Measurements from ENCODE around the gene RBP2. TPM values are rescaled to one million over a fixed set of nuclear protein-coding genes. Genes with fewer than 3 reads are reported as not detected.

The RBP2 gene
- polyA plus RNA-seq, 3 donors = not detected

GRCh38 chr3:139434228-139434627, 42.1 kb downstream of the RBP2 start:
- Histone ChIP-seq H3K27ac (ENCODE audit: low read depth in 1 of 2, low read length in 2 of 2) (peak overlapping the region in 1 of 2 donors; percentile 34), H3K4me2 (replicated peaks; ENCODE audit: extremely low read depth, low read length, poor library complexity, severe bottlenecking) (no peak overlapping the region), H3K79me2 (ENCODE audit: insufficient read depth, low read length) (no peaks in the 10 kb centered on the region), H3K4me1 (ENCODE audit: control insufficient read depth in 1 of 2, insufficient read depth in 2 of 2, low read length in 2 of 2) (peaks cover 13 to 16% of the 10 kb centered on the region in 2 donors), H3K9ac (ENCODE audit: insufficient read depth, low read length, poor library complexity, severe bottlenecking) (no peak overlapping the region), H4K20me1 (ENCODE audit: insufficient read depth, low read length) (no peaks in the 10 kb centered on the region), H3K27me3 (ENCODE audit: control insufficient read depth in 2 of 2, insufficient read depth in 2 of 2, low read length in 2 of 2) (no peaks in the 10 kb centered on the region), H2AFZ (ENCODE audit: insufficient read depth, low read depth, low read length, poor library complexity, severe bottlenecking) (no peak overlapping the region), H3K36me3 (replicated peaks in 1 of 2; ENCODE audit: control insufficient read depth in 1 of 2, insufficient read depth in 2 of 2, low read length in 2 of 2) (no peaks in the 10 kb centered on the region), H3K9me3 (replicated peaks in 1 of 2; ENCODE audit: control insufficient read depth in 1 of 2, insufficient read depth in 1 of 2, low read length in 2 of 2) (no peaks in the 10 kb centered on the region), H3K4me3 (replicated peaks in 1 of 3; ENCODE audit: low read depth in 2 of 3, low read length in 3 of 3) (no peak overlapping the region)
- Mint-ChIP-seq H3K36me3 (peaks cover 0 to 4% of the 10 kb centered on the region in 2 donors), H3K27ac (peak overlapping the region in 4 of 7 donors; percentile 55 to 87 (median 65)), H3K9me3 (peaks cover 0 to 4% (median 0%) of the 10 kb centered on the region in 7 donors), H3K4me1 (peaks cover 17% of the 10 kb centered on the region), H3K4me3 (no peak overlapping the region), H3K27me3 (ENCODE audit: low read depth in 3 of 3) (peaks cover 0 to 1% (median 0%) of the 10 kb centered on the region in 3 donors)
- no CpG with 5 or more reads among the region's 1 CpG for WGBS (ENCODE audit: insufficient coverage)
- intact Hi-C loops (cut with micrococcal nuclease) = no loop called here
- DNase-seq = no peak
- TF ChIP-seq CTCF (IDR thresholded peaks at IDR 0.05) = no peak

GRCh38 chr3:139433089-139433488, 43.2 kb downstream of the RBP2 start:
- Histone ChIP-seq H3K4me3 (replicated peaks in 1 of 3; ENCODE audit: low read depth in 2 of 3, low read length in 3 of 3) (no peak overlapping the region), H3K4me1 (ENCODE audit: control insufficient read depth in 1 of 2, insufficient read depth in 2 of 2, low read length in 2 of 2) (peaks cover 16% of the 10 kb centered on the region in 2 donors), H3K4me2 (replicated peaks; ENCODE audit: extremely low read depth, low read length, poor library complexity, severe bottlenecking) (no peak overlapping the region), H3K27me3 (ENCODE audit: control insufficient read depth in 2 of 2, insufficient read depth in 2 of 2, low read length in 2 of 2) (no peaks in the 10 kb centered on the region), H3K9ac (ENCODE audit: insufficient read depth, low read length, poor library complexity, severe bottlenecking) (no peak overlapping the region), H3K36me3 (replicated peaks in 1 of 2; ENCODE audit: control insufficient read depth in 1 of 2, insufficient read depth in 2 of 2, low read length in 2 of 2) (no peaks in the 10 kb centered on the region), H3K27ac (ENCODE audit: low read depth in 1 of 2, low read length in 2 of 2) (no peak overlapping the region), H3K79me2 (ENCODE audit: insufficient read depth, low read length) (no peaks in the 10 kb centered on the region), H2AFZ (ENCODE audit: insufficient read depth, low read depth, low read length, poor library complexity, severe bottlenecking) (no peak overlapping the region), H3K9me3 (replicated peaks in 1 of 2; ENCODE audit: control insufficient read depth in 1 of 2, insufficient read depth in 1 of 2, low read length in 2 of 2) (no peaks in the 10 kb centered on the region), H4K20me1 (ENCODE audit: insufficient read depth, low read length) (no peaks in the 10 kb centered on the region)
- Mint-ChIP-seq H3K27me3 (ENCODE audit: low read depth in 3 of 3) (peaks cover 0 to 1% (median 0%) of the 10 kb centered on the region in 3 donors), H3K9me3 (peaks cover 0 to 4% (median 0%) of the 10 kb centered on the region in 7 donors), H3K4me3 (no peak overlapping the region), H3K4me1 (peaks cover 20% of the 10 kb centered on the region), H3K36me3 (peaks cover 0 to 4% of the 10 kb centered on the region in 2 donors), H3K27ac (no peak overlapping the region)
- intact Hi-C loops (cut with micrococcal nuclease) = no loop called here
- TF ChIP-seq CTCF (IDR thresholded peaks at IDR 0.05) = no peak
- DNase-seq = no peak
- no CpG with 5 or more reads among the region's 1 CpG for WGBS (ENCODE audit: insufficient coverage)

Measured in CD14-positive monocyte (primary cell).